ENCODE data around the gene SMAD2.
"Not testable (repeated sequence)": the region's sequence is repeated elsewhere in the genome, so short reads cannot be mapped to it uniquely, and the experiment has no call there.

The SMAD2 gene

GRCh38 chr18:47831351-47831750 is 99.1 kb downstream of the SMAD2 start:
- no peak overlapping the region for H3K4me3 ChIP-seq (ENCODE audit: insufficient read depth, low read depth, low read length, poor library complexity, severe bottlenecking)
- no peaks in the 10 kb centered on the region for H3K27me3 ChIP-seq (replicated peaks; ENCODE audit: control insufficient read depth, insufficient read depth, low read length, poor library complexity, severe bottlenecking)
- H3K36me3 ChIP-seq (ENCODE audit: control insufficient read depth, insufficient read depth, low read length), result no peaks in the 10 kb centered on the region
- DNase-seq, result no peak
- no peaks in the 10 kb centered on the region for H3K4me1 ChIP-seq (ENCODE audit: control insufficient read depth, insufficient read depth, low read length, poor library complexity, severe bottlenecking)
- H3K9me3 ChIP-seq (ENCODE audit: control insufficient read depth, low read length), result no peaks in the 10 kb centered on the region
- no peak overlapping the region for H3K27ac ChIP-seq (ENCODE audit: insufficient read depth, low read length, poor library complexity, severe bottlenecking)

DNA sequence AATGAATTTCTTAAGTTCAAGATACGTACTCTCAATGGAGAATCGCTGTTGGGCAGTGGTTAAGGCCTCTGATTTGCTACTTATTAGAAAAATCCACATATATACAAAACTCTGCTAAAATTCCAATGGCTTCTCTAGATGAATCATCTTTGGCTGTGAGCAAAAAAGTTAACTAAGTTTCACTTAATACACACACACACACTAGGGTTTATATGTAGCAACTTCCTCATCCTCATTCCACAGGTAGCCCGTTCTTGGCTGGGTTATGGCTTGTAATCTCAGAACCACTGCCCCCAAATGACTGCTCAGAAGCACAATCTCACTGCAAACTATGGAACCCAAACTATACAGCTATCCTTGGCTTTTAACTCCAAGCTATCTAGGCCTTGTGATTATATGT is 99.7 kb downstream of the SMAD2 start:
- no peak for DNase-seq
- H3K27me3 ChIP-seq (replicated peaks; ENCODE audit: control insufficient read depth, insufficient read depth, low read length, poor library complexity, severe bottlenecking), result no peaks in the 10 kb centered on the region
- H3K9me3 ChIP-seq (ENCODE audit: control insufficient read depth, low read length), result no peaks in the 10 kb centered on the region
- no peak overlapping the region for H3K27ac ChIP-seq (ENCODE audit: insufficient read depth, low read length, poor library complexity, severe bottlenecking)
- H3K4me3 ChIP-seq (ENCODE audit: insufficient read depth, low read depth, low read length, poor library complexity, severe bottlenecking), result no peak overlapping the region
- H3K36me3 ChIP-seq (ENCODE audit: control insufficient read depth, insufficient read depth, low read length), result no peaks in the 10 kb centered on the region
- H3K4me1 ChIP-seq (ENCODE audit: control insufficient read depth, insufficient read depth, low read length, poor library complexity, severe bottlenecking), result no peaks in the 10 kb centered on the region

DNA sequence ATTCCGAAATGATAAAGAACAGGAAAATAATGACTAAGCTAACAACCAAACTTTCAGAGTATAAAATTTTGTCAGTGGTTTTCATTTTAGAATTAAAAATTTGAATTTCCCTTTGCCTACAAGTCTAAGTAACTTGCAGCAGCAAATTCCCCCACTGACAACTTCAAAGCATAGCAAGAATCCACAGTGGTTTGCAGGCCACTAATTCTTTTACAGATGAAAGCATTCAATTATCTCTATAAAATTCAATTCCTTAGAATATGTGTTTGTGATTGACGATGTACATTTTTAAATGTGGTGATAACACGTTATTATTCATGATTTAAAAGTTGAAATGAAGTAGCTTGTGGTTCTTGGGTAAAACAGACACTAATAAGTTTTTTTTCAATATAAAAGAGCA is 100.6 kb downstream of the SMAD2 start:
- Histone ChIP-seq H3K4me3 (ENCODE audit: insufficient read depth, low read depth, low read length, poor library complexity, severe bottlenecking) (no peak overlapping the region), H3K36me3 (ENCODE audit: control insufficient read depth, insufficient read depth, low read length) (no peaks in the 10 kb centered on the region), H3K27me3 (replicated peaks; ENCODE audit: control insufficient read depth, insufficient read depth, low read length, poor library complexity, severe bottlenecking) (no peaks in the 10 kb centered on the region), H3K9me3 (ENCODE audit: control insufficient read depth, low read length) (no peaks in the 10 kb centered on the region), H3K27ac (ENCODE audit: insufficient read depth, low read length, poor library complexity, severe bottlenecking) (no peak overlapping the region), H3K4me1 (ENCODE audit: control insufficient read depth, insufficient read depth, low read length, poor library complexity, severe bottlenecking) (no peaks in the 10 kb centered on the region)
- no peak for DNase-seq

GRCh38 chr18:47828031-47828430 is 102.4 kb downstream of the SMAD2 start:
- H3K4me3 ChIP-seq (ENCODE audit: insufficient read depth, low read depth, low read length, poor library complexity, severe bottlenecking); H3K27ac ChIP-seq (ENCODE audit: insufficient read depth, low read length, poor library complexity, severe bottlenecking); H3K4me1 ChIP-seq (ENCODE audit: control insufficient read depth, insufficient read depth, low read length, poor library complexity, severe bottlenecking); H3K9me3 ChIP-seq (ENCODE audit: control insufficient read depth, low read length); H3K27me3 ChIP-seq (replicated peaks; ENCODE audit: control insufficient read depth, insufficient read depth, low read length, poor library complexity, severe bottlenecking); H3K36me3 ChIP-seq (ENCODE audit: control insufficient read depth, insufficient read depth, low read length); DNase-seq: not testable (repeated sequence)

- H3K36me3 ChIP-seq (ENCODE audit: control insufficient read depth, insufficient read depth, low read length), result no peaks in the 10 kb centered on the region
- DNase-seq, result no peak
- H3K27ac ChIP-seq (ENCODE audit: insufficient read depth, low read length, poor library complexity, severe bottlenecking), result no peak overlapping the region
Observed at GRCh38 chr18:47826157-47827074, 104.0 kb downstream of the SMAD2 start.

GRCh38 chr18:47821314-47821713 is 109.1 kb downstream of the SMAD2 start:
- Histone ChIP-seq H3K9me3 (ENCODE audit: control insufficient read depth, low read length) (no peaks in the 10 kb centered on the region), H3K27me3 (replicated peaks; ENCODE audit: control insufficient read depth, insufficient read depth, low read length, poor library complexity, severe bottlenecking) (no peaks in the 10 kb centered on the region), H3K27ac (ENCODE audit: insufficient read depth, low read length, poor library complexity, severe bottlenecking) (no peak overlapping the region), H3K4me1 (ENCODE audit: control insufficient read depth, insufficient read depth, low read length, poor library complexity, severe bottlenecking) (no peaks in the 10 kb centered on the region), H3K4me3 (ENCODE audit: insufficient read depth, low read depth, low read length, poor library complexity, severe bottlenecking) (no peak overlapping the region), H3K36me3 (ENCODE audit: control insufficient read depth, insufficient read depth, low read length) (no peaks in the 10 kb centered on the region)
- no peak for DNase-seq

More at GRCh38 chr18:47826157-47827074, 104.0 kb downstream of the SMAD2 start:
- no peaks in the 10 kb centered on the region for H3K4me1 ChIP-seq (ENCODE audit: control insufficient read depth, insufficient read depth, low read length, poor library complexity, severe bottlenecking)
- no peaks in the 10 kb centered on the region for H3K27me3 ChIP-seq (replicated peaks; ENCODE audit: control insufficient read depth, insufficient read depth, low read length, poor library complexity, severe bottlenecking)
- H3K9me3 ChIP-seq (ENCODE audit: control insufficient read depth, low read length), result no peaks in the 10 kb centered on the region
- H3K4me3 ChIP-seq (ENCODE audit: insufficient read depth, low read depth, low read length, poor library complexity, severe bottlenecking), result no peak overlapping the region

- H3K4me1 ChIP-seq (ENCODE audit: control insufficient read depth, insufficient read depth, low read length, poor library complexity, severe bottlenecking), result no peaks in the 10 kb centered on the region
Observed at GRCh38 chr18:47817795-47818077, 112.7 kb downstream of the SMAD2 start.

DNA sequence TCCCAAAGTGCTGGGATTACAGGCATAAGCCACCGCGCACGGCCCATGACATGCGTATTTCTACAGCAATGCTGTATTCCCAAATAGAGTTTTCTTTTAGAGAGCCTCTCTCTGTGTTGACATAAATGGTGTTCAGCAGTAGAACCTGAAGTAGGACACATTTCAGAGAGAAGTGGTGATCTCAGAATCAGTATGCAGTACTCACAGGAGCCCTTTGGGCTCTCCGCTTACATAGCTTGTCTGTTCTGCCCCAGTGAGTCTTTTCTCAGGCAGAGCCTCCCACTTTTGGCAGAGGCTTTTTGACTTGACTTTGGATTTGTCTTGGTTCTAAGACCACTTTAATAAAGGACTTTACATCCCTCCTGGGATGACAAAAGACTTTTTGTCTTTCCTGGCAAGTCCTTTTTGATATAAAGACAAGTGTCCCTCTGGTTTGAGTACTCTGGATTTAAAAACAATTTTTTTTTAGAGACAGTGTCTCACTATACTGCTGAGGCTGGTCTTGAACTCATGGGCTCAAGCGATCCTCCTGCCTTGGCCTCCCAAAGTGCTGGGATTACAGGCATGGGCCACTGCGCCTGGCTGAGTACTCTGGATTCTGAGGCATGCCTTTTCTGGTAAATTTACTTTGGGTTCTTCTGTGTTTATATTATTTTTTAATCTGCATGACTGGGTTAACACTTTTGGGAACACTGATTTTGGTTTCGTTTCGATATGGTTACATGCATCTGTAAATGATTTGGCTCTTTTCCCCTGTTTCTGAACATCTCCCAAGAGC is 113.3 kb downstream of the SMAD2 start:
- Histone ChIP-seq H3K4me1 (ENCODE audit: control insufficient read depth, insufficient read depth, low read length, poor library complexity, severe bottlenecking) (no peaks in the 10 kb centered on the region), H3K36me3 (ENCODE audit: control insufficient read depth, insufficient read depth, low read length) (no peaks in the 10 kb centered on the region), H3K9me3 (ENCODE audit: control insufficient read depth, low read length) (no peaks in the 10 kb centered on the region), H3K4me3 (ENCODE audit: insufficient read depth, low read depth, low read length, poor library complexity, severe bottlenecking) (no peak overlapping the region), H3K27ac (ENCODE audit: insufficient read depth, low read length, poor library complexity, severe bottlenecking) (no peak overlapping the region), H3K27me3 (replicated peaks; ENCODE audit: control insufficient read depth, insufficient read depth, low read length, poor library complexity, severe bottlenecking) (no peaks in the 10 kb centered on the region)
- DNase-seq, result no peak

More at GRCh38 chr18:47817795-47818077, 112.7 kb downstream of the SMAD2 start:
- Histone ChIP-seq H3K27me3 (replicated peaks; ENCODE audit: control insufficient read depth, insufficient read depth, low read length, poor library complexity, severe bottlenecking) (no peaks in the 10 kb centered on the region), H3K4me3 (ENCODE audit: insufficient read depth, low read depth, low read length, poor library complexity, severe bottlenecking) (no peak overlapping the region), H3K27ac (ENCODE audit: insufficient read depth, low read length, poor library complexity, severe bottlenecking) (no peak overlapping the region), H3K36me3 (ENCODE audit: control insufficient read depth, insufficient read depth, low read length) (no peaks in the 10 kb centered on the region), H3K9me3 (ENCODE audit: control insufficient read depth, low read length) (no peaks in the 10 kb centered on the region)
- no peak for DNase-seq

- Histone ChIP-seq H3K4me3 (ENCODE audit: insufficient read depth, low read depth, low read length, poor library complexity, severe bottlenecking) (no peak overlapping the region), H3K9me3 (ENCODE audit: control insufficient read depth, low read length) (no peaks in the 10 kb centered on the region), H3K27ac (ENCODE audit: insufficient read depth, low read length, poor library complexity, severe bottlenecking) (no peak overlapping the region), H3K27me3 (replicated peaks; ENCODE audit: control insufficient read depth, insufficient read depth, low read length, poor library complexity, severe bottlenecking) (no peaks in the 10 kb centered on the region), H3K4me1 (ENCODE audit: control insufficient read depth, insufficient read depth, low read length, poor library complexity, severe bottlenecking) (no peaks in the 10 kb centered on the region), H3K36me3 (ENCODE audit: control insufficient read depth, insufficient read depth, low read length) (no peaks in the 10 kb centered on the region)
- DNase-seq, result no peak
Observed at GRCh38 chr18:47815486-47816270, 114.8 kb downstream of the SMAD2 start.

All from effector memory CD4-positive, alpha-beta T cell (primary cell).